Measurements from ENCODE around the gene MCM3AP. TPM values are rescaled to one million over a fixed set of nuclear protein-coding genes. Genes with fewer than 3 reads are reported as not detected.

MCM3AP gene
- total and polyA plus RNA-seq, 9 of the 15 experiments (the other 6 are each of a cell fraction or from before 2014, with no cell fraction given) = 6.5 to 179 (median 69.6) TPM

DNA sequence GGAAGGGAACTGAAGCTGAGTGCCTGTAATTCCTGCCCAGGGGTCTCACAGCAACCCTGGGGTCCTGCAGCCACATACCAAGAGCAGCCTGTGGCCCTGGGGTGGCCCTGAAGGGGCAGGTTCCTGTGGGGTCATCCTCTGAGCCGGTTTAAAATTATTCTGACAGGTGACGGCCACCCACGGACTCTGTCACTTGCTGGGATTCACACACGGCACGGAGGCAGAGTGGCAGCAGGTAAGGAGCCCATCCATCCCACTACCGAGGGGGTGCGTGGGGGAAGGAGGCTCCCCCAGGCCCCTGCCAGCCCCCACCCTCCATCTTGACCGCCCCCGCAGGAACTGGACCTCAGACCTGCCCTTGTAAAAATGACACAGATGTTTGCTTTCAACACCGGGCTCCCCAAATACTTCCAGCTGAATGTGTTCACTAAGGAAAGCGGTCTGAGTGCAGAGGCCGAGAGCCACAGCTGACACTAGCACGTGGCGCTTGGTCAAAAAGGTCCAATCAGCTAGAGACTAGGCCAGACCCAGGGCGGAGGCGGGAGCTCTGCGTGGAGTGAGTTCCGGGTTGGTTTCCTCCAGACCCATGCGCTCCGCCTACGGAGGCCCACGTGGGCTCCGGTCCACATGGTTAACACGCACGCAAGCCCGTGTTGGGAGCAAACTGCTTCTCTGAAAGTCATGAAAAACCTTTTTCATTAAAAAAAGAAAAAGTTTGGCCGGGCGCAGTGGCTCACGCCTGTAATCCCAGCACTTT, 10.8 kb upstream of the MCM3AP start:
- H3K9me1 ChIP-seq (ENCODE audit: control insufficient read depth, insufficient read depth, low read length) = no peaks in the 10 kb centered on the region
- peak; percentile 63 for ATAC-seq
- intact Hi-C loops (cut with micrococcal nuclease) (no loop called here), in situ Hi-C loops (cut with MboI) (no loop called here)
- peak; percentile 78 for FAIRE-seq
- CTCF ChIA-PET (ENCODE audit: low intra/inter-chr PET ratio) = no interaction called here
- H3K79me2 ChIP-seq (ENCODE audit: control insufficient read depth, insufficient read depth, low read length) = no peaks in the 10 kb centered on the region
- POLR2A ChIA-PET = interaction anchor here (0.6 to 2.0 kb wide), 7 partner anchors 10 to 326 kb away, joined by 3 to 6 read pairs (median 3); no protein-coding TSS in a partner anchor
- H3K27me3 ChIP-seq (ENCODE audit: control insufficient read depth in 2 of 2, insufficient read depth in 2 of 2, low read length in 2 of 2) = no peaks in the 10 kb centered on the region
- peak; percentile 68 to 79 (median 70) for DNase-seq (ENCODE audit: extremely low read depth in 1 of 4, low spot score in 3 of 4)
- 66% methylated on average over 27 of the region's 29 CpGs for WGBS (ENCODE audit: insufficient coverage, low coverage, missing lambda C conversion rate)
- H2AFZ ChIP-seq (ENCODE audit: low read depth, low read length) = no peak overlapping the region
- H3K4me2 ChIP-seq (ENCODE audit: insufficient read depth, low read length) = no peak overlapping the region
- no TSS peak for BruUV-seq (replicated peaks)
- peak overlapping the region; percentile 67; the same call in 2 of the 3 replicates for H3K27ac ChIP-seq (ENCODE audit: extremely low read depth, low read depth, low read length)
- H4K20me1 ChIP-seq (replicated peaks; ENCODE audit: control insufficient read depth, insufficient read depth, low read length) = no peaks in the 10 kb centered on the region
- H3K9me3 ChIP-seq (replicated peaks; ENCODE audit: control insufficient read depth, insufficient read depth, low read depth, low read length) = 0 out of 2 replicates have a peak, but pooled peaks cover 2% of the 10 kb centered on the region
- H3K4me1 ChIP-seq (replicated peaks in 1 of 2; ENCODE audit: control insufficient read depth in 2 of 2, insufficient read depth in 2 of 2, low read length in 2 of 2) = peaks cover 11 to 31% of the 10 kb centered on the region in 2 experiments
- H3K36me3 ChIP-seq (ENCODE audit: control insufficient read depth, insufficient read depth, low read length) = peaks cover 34% of the 10 kb centered on the region; the same call in 2 of the 3 replicates
- peak overlapping the region in 1 of 2 experiments; percentile 69; a peak in 2 of 4 replicates for H3K9ac ChIP-seq (ENCODE audit: insufficient read depth in 1 of 2, low read depth in 2 of 2, low read length in 2 of 2)
- no peak overlapping the region for H3K4me3 ChIP-seq
- TF ChIP-seq ZNF408 (CRISPR knock-in tag; IDR thresholded peaks at IDR 0.05; ENCODE audit: low read depth) = no peak
- TF ChIP-seq MYC (IDR thresholded peaks at IDR 0.05; ENCODE audit: low read depth, low read length) = peak; percentile 23; the same call in 1 of the 2 replicates
- TF ChIP-seq MYC (CRISPR knock-in tag; IDR thresholded peaks at IDR 0.05; ENCODE audit: borderline replicate concordance, low read depth) = 0 out of 2 replicates have a peak, but pooled peaks have one; percentile 54
- TF ChIP-seq, protein P1, sequence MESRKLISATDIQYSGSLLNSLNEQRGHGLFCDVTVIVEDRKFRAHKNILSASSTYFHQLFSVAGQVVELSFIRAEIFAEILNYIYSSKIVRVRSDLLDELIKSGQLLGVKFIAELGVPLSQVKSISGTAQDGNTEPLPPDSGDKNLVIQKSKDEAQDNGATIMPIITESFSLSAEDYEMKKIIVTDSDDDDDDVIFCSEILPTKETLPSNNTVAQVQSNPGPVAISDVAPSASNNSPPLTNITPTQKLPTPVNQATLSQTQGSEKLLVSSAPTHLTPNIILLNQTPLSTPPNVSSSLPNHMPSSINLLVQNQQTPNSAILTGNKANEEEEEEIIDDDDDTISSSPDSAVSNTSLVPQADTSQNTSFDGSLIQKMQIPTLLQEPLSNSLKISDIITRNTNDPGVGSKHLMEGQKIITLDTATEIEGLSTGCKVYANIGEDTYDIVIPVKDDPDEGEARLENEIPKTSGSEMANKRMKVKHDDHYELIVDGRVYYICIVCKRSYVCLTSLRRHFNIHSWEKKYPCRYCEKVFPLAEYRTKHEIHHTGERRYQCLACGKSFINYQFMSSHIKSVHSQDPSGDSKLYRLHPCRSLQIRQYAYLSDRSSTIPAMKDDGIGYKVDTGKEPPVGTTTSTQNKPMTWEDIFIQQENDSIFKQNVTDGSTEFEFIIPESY (CRISPR knock-in tag; IDR thresholded peaks at IDR 0.05) = peak; percentile 67; the same call in 1 of the 2 replicates
- TF ChIP-seq, protein P2, sequence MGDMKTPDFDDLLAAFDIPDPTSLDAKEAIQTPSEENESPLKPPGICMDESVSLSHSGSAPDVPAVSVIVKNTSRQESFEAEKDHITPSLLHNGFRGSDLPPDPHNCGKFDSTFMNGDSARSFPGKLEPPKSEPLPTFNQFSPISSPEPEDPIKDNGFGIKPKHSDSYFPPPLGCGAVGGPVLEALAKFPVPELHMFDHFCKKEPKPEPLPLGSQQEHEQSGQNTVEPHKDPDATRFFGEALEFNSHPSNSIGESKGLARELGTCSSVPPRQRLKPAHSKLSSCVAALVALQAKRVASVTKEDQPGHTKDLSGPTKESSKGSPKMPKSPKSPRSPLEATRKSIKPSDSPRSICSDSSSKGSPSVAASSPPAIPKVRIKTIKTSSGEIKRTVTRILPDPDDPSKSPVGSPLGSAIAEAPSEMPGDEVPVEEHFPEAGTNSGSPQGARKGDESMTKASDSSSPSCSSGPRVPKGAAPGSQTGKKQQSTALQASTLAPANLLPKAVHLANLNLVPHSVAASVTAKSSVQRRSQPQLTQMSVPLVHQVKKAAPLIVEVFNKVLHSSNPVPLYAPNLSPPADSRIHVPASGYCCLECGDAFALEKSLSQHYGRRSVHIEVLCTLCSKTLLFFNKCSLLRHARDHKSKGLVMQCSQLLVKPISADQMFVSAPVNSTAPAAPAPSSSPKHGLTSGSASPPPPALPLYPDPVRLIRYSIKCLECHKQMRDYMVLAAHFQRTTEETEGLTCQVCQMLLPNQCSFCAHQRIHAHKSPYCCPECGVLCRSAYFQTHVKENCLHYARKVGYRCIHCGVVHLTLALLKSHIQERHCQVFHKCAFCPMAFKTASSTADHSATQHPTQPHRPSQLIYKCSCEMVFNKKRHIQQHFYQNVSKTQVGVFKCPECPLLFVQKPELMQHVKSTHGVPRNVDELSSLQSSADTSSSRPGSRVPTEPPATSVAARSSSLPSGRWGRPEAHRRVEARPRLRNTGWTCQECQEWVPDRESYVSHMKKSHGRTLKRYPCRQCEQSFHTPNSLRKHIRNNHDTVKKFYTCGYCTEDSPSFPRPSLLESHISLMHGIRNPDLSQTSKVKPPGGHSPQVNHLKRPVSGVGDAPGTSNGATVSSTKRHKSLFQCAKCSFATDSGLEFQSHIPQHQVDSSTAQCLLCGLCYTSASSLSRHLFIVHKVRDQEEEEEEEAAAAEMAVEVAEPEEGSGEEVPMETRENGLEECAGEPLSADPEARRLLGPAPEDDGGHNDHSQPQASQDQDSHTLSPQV (IDR thresholded peaks at IDR 0.05) = peak; percentile 61
- TF ChIP-seq EGR1 (conservative IDR thresholded peaks at IDR 0.05) = peak; percentile 74; the same call in 1 of the 2 replicates

All from K562 (cell line).